ENCODE results near the gene RAD9B. TPM values are rescaled to one million over a fixed set of nuclear protein-coding genes. Genes with fewer than 3 reads are reported as not detected.
A peak's percentile ranks its signal among the peaks of the same experiment; 100 is the strongest.
"Not testable (repeated sequence)": the region's sequence is repeated elsewhere in the genome, so short reads cannot be mapped to it uniquely, and the experiment has no call there.

RAD9B gene
- 1 to 10 TPM in 1 of 2 donors, under 1 TPM in 1; 0.41 to 5.1 TPM for total RNA-seq

DNA sequence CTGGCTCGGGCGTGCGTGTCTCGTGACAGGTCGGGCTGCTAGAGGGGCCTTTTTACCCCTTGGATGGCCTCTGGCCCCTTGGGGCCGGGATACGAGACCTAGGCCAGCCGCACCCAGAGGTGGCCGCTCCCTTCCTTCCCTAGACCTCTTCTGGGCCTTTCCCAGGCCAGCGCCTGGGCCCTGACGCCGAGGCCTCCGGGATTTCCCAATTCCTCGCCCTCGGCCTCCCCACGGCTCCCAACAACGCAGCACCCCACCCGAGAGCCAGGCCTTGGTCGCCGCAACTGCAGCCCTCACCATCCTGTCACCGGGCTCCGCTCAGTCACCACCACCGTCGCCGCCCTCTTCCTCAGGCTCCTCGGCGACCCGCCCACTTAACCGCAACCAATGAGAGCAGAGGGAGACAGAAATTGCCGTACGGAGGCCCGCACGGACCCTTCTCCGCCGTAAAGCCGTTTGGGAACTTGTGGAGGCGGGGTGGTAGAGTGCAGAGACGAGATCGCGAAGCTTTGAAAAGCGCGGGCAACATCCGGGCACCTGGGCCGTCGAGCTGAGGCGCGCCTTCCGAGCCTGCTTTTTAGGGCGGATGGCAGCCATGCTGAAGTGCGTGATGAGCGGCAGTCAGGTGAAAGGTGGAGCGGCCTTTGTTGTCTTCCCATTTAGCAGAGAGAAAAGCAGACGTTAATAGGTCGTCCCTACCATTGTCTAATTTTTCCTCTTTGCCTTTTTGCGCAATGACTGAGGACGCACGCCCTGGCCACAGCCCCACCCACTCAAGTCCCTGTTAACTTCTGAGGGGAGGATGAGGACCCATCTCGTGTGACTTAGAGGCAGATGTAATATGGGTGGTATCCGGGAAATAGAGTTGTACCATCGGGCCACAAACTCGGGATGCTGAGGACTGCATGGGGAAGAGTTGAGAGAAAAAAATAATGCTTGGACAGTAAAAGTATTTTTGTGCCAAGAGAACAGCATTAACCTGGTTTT lies at the start of gene RAD9B, which contains the start of gene VPS29:
TSS of gene RAD9B (plus strand) at position 580 of the 987 bp plus-strand sequence. CDS start at position 587, 7 bp downstream.
TSS of gene VPS29 (minus strand) at position 360 of the 987 bp plus-strand sequence. CDS start at position 300, 60 bp downstream.
- H3K4me3 ChIP-seq = peak within 1 kb of the TSS; percentile 70 to 93
- DNase-seq (ENCODE audit: low spot score) = peak; percentile 97
- H3K9me3 ChIP-seq = no peaks in the 10 kb centered on the region
- no peaks in the 10 kb centered on the region for H3K27me3 ChIP-seq (replicated peaks; ENCODE audit: insufficient read depth)
- no peaks in the 10 kb centered on the region for H3K36me3 ChIP-seq
- intact Hi-C loops (cut with DNase I) = loop anchor here (5.0 kb wide), 1 partner anchor 35 kb away; the partner anchor contains the start of genes FAM216A and GPN3
- TF ChIP-seq POLR2AphosphoS5 (IDR thresholded peaks at IDR 0.05) (peak; percentile 100), POLR2A (IDR thresholded peaks at IDR 0.05) (peak; percentile 92), CTCF (IDR thresholded peaks at IDR 0.05) (peak in 2 of 4 experiments; percentile 11 to 21)
- peak within 1 kb of the TSS; percentile 84 to 92 for H3K27ac ChIP-seq
- no peaks in the 10 kb centered on the region for H3K4me1 ChIP-seq (replicated peaks)
- WGBS = 7% methylated on average over 59 of the region's 61 CpGs

DNA sequence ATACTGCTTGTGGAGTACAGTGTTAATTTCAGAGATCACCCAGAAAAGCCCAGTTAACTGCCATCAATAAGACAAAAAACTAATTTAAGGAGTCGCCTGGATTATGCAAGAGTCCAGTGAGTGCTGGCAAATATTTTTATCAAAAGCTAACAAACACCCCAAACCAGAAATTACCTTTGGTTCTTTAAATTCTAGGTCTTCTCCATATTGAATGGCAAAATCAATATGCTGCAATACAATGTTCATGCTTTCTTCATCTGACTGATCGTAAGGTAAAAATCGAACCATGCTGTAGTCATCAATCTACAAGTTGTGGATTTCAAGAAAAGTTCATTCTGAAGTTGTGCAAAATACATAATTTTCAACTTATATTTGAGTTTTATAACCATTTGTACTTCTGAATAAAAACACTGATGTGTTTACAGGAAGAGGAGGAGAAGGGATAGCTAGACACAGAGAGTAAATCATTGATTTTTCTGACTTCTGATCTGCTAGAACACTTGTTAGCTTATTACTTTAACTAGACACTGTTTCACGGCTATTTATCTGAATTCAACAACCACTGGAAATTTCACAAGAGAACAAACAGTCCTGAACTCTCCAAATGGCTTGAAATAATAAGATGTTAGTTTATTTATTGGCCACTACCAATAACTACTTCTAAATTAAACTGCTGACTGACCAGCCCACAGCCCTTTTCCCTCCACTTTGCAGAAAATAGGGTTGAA lies 48.4 kb upstream of the RAD9B start:
- Histone ChIP-seq H3K36me3 (no peaks in the 10 kb centered on the region), H3K27ac (no peak overlapping the region), H3K4me1 (replicated peaks) (no peaks in the 10 kb centered on the region), H3K27me3 (replicated peaks; ENCODE audit: insufficient read depth) (no peaks in the 10 kb centered on the region), H3K4me3 (no peak overlapping the region), H3K9me3 (no peaks in the 10 kb centered on the region)
- no peak for TF ChIP-seq POLR2AphosphoS5 (IDR thresholded peaks at IDR 0.05)
- TF ChIP-seq CTCF (IDR thresholded peaks at IDR 0.05) = no peak
- TF ChIP-seq POLR2A (IDR thresholded peaks at IDR 0.05) = no peak
- WGBS = 85% methylated on average over 4 of the region's 4 CpGs
- DNase-seq (ENCODE audit: low spot score) = no peak
- intact Hi-C loops (cut with DNase I) = loop anchor here (5.0 kb wide), 2 partner anchors 149 to 434 kb away; no protein-coding TSS in a partner anchor

- no peaks in the 10 kb centered on the region for H3K4me1 ChIP-seq (replicated peaks)
- DNase-seq (ENCODE audit: low spot score) = no peak
- H3K9me3 ChIP-seq = no peaks in the 10 kb centered on the region
- no peaks in the 10 kb centered on the region for H3K36me3 ChIP-seq
- 92% methylated on average over 4 of the region's 4 CpGs for WGBS
- no peak overlapping the region for H3K4me3 ChIP-seq
- intact Hi-C loops (cut with DNase I) = no loop called here
- TF ChIP-seq POLR2AphosphoS5 (IDR thresholded peaks at IDR 0.05) (no peak), CTCF (IDR thresholded peaks at IDR 0.05) (no peak), POLR2A (IDR thresholded peaks at IDR 0.05) (no peak)
- H3K27me3 ChIP-seq (replicated peaks; ENCODE audit: insufficient read depth) = no peaks in the 10 kb centered on the region
- H3K27ac ChIP-seq = no peak overlapping the region
Observed at GRCh38 chr12:110458756-110459155, 43.4 kb upstream of the RAD9B start.

GRCh38 chr12:110461189-110461588 lies 40.9 kb upstream of the RAD9B start:
- WGBS = 81% methylated on average over 5 of the region's 5 CpGs
- intact Hi-C loops (cut with DNase I) = loop anchor here (10.0 kb wide), 1 partner anchor 234 kb away; no protein-coding TSS in a partner anchor
- H3K9me3 ChIP-seq; H3K27ac ChIP-seq; H3K4me3 ChIP-seq; H3K27me3 ChIP-seq (replicated peaks; ENCODE audit: insufficient read depth); H3K4me1 ChIP-seq (replicated peaks); DNase-seq (ENCODE audit: low spot score); H3K36me3 ChIP-seq: not testable (repeated sequence)

DNA sequence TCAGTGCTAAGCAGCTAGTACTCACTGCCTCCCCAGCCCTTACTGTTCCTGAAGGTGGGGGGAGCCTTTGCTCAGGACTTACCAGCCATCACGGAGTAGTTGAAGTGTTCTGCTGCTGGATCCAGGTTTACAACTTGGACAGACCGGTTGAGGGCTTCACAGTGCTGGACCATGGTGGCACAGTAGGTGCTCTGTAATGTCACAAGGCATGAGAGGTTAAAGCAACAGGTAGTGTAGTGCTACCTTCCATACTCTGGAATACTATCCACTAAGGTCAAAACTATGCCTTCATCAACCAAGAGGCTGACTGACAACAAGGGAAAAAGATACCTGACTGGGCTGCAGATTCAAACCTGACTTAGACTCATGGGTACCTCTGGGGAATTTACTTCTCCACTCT lies 37.1 kb upstream of the RAD9B start:
- intact Hi-C loops (cut with DNase I) = loop anchor here (5.0 to 10.0 kb wide), 3 partner anchors 37 to 230 kb away; partner anchors contain the start of genes RAD9B and VPS29
- no peak overlapping the region for H3K27ac ChIP-seq
- H3K9me3 ChIP-seq = no peaks in the 10 kb centered on the region
- 87% methylated on average over 2 of the region's 2 CpGs for WGBS
- no peaks in the 10 kb centered on the region for H3K27me3 ChIP-seq (replicated peaks; ENCODE audit: insufficient read depth)
- TF ChIP-seq POLR2A (IDR thresholded peaks at IDR 0.05) (no peak), CTCF (IDR thresholded peaks at IDR 0.05) (no peak), POLR2AphosphoS5 (IDR thresholded peaks at IDR 0.05) (no peak)
- DNase-seq (ENCODE audit: low spot score) = no peak
- H3K4me3 ChIP-seq = no peak overlapping the region
- H3K36me3 ChIP-seq = no peaks in the 10 kb centered on the region
- no peaks in the 10 kb centered on the region for H3K4me1 ChIP-seq (replicated peaks)

DNA sequence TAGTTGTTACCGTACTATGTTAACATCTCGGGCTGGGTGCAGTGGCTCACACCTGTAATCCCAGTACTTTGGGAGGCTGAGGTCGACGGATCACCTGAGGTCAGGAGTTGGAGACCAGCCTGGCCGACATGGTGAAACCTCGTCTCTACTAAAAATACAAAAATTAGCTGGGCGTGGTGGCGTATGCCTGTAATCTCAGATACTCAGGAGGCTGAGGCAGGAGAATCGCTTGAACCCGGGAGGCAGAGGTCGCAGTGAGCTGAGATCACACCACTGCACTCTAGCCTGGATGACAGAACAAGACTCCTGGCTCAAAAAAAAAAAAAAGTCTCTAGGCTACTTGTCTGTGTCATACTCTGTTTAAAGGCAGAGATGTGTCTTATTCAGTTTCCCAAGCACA lies 36.4 kb upstream of the RAD9B start:
- 89% methylated on average over 11 of the region's 11 CpGs for whole genome bisulfite sequencing
- H3K9me3 ChIP-seq; H3K4me3 ChIP-seq; H3K27ac ChIP-seq; DNase-seq (ENCODE audit: low spot score); H3K36me3 ChIP-seq; H3K27me3 ChIP-seq (replicated peaks; ENCODE audit: insufficient read depth); H3K4me1 ChIP-seq (replicated peaks): not testable (repeated sequence)
- intact Hi-C loops (cut with DNase I) = loop anchor here (5.0 to 10.0 kb wide), 3 partner anchors 37 to 229 kb away; partner anchors contain the start of genes RAD9B and VPS29

Data from prostate gland (tissue), 2 donors.